PC-9 (cell line): ENCODE results near the gene EGFR. TPM values are rescaled to one million over a fixed set of nuclear protein-coding genes. Genes with fewer than 3 reads are reported as not detected.
A peak's percentile ranks its signal among the peaks of the same experiment; 100 is the strongest.

Source experiments
- BruUV-seq: library from RNA; stranded (reverse); fragments of 400-500 nt; replicated peaks from 2 replicates; lab custom pipeline; 2021; lab: Mats Ljungman, UMichigan
- CTCF ChIA-PET: fragments of 300-600 bp; sonication (Branson Sonifier 250); formaldehyde crosslinking; loops from one replicate; lab custom pipeline; 2022; ENCODE audit warnings: antibody characterized with exemption; lab: Charles Lee
- POLR2A ChIA-PET: fragments of 300-600 bp; sonication (Branson Sonifier 250); formaldehyde crosslinking; loops from one replicate; lab custom pipeline; 2022; ENCODE audit warnings: antibody characterized with exemption; ENCODE audit not compliant: unreplicated experiment; lab: Charles Lee
- DNase-seq, 2 experiments: peaks; one replicate each; pipeline versions ENCODE4 v3.0.0 to v3.0.0-alpha.2; 2015 to 2022; ENCODE audit warnings: mixed read lengths in 1 of 2
- H2AFZ ChIP-seq: fragments of 200-600 bp; sonication (generic); 2 replicates; pipeline ENCODE4 v1.8.1; 2017; ENCODE audit warnings: antibody characterized with exemption
- H3F3A ChIP-seq: fragments of 200-600 bp; sonication (generic); 2 replicates; pipeline ENCODE4 v1.8.1; 2017; ENCODE audit warnings: antibody characterized with exemption, mild to moderate bottlenecking, low read depth; ENCODE audit not compliant: insufficient read depth
- H3K27ac ChIP-seq: fragments of 200-600 bp; sonication (generic); 2 replicates; pipeline ENCODE4 v1.6.1; 2016; ENCODE audit warnings: mixed run types
- H3K27me3 ChIP-seq: fragments of 200-600 bp; sonication (generic); 2 replicates; pipeline ENCODE4 v1.6.1; 2016; ENCODE audit warnings: low read depth, mixed run types; ENCODE audit not compliant: insufficient read depth
- H3K36me3 ChIP-seq: fragments of 200-600 bp; sonication (generic); 2 replicates; pipeline ENCODE4 v1.6.1; 2016; ENCODE audit warnings: low read depth, mixed run types
- H3K4me1 ChIP-seq: fragments of 200-600 bp; sonication (generic); replicated peaks from 2 replicates; pipeline ENCODE4 v1.6.1; 2016; ENCODE audit warnings: mixed run types; ENCODE audit not compliant: insufficient read depth
- H3K4me2 ChIP-seq: fragments of 200-600 bp; sonication (generic); 2 replicates; pipeline ENCODE4 v1.6.1; 2017; ENCODE audit warnings: mixed run types
- H3K4me3 ChIP-seq: fragments of 200-600 bp; sonication (generic); 2 replicates; pipeline ENCODE4 v1.6.1; 2016; ENCODE audit warnings: mixed run types
- H3K79me2 ChIP-seq: fragments of 200-600 bp; sonication (generic); 2 replicates; pipeline ENCODE4 v1.6.1; 2017; ENCODE audit warnings: low read depth, mixed run types
- H3K9me2 ChIP-seq: fragments of 200-600 bp; sonication (generic); 2 replicates; pipeline ENCODE4 v1.8.1; 2017; ENCODE audit warnings: mild to moderate bottlenecking; ENCODE audit not compliant: insufficient read depth
- H3K9me3 ChIP-seq: fragments of 200-600 bp; sonication (generic); 2 replicates; pipeline ENCODE4 v1.8.1; 2016; ENCODE audit warnings: low read depth; ENCODE audit not compliant: insufficient read depth
- H4K20me1 ChIP-seq: fragments of 200-600 bp; sonication (generic); 2 replicates; pipeline ENCODE4 v1.8.1; 2017; ENCODE audit not compliant: insufficient read depth
- EZH2 ChIP-seq: fragments of 200-600 bp; sonication (generic); IDR thresholded peaks from 2 replicates; pipeline ENCODE4 v1.8.0; 2017; ENCODE audit warnings: antibody characterized with exemption, low read depth
- intact Hi-C: fragments of 100-400 bp; cut with micrococcal nuclease; formaldehyde crosslinking; loops from one replicate; pipeline ENCODE4 v1.10.0; 2022; ENCODE audit not compliant: unreplicated experiment
- total RNA-seq: library from RNA; stranded (reverse); gene quantifications from 2 replicates; pipeline ENCODE4 v1.2.3, GENCODE V29; 2021
- TF ChIP-seq, protein P1 (sequence below): fragments of 200-600 bp; sonication (generic); conservative IDR thresholded peaks from 2 replicates; pipeline ENCODE4 v1.6.1; 2017; ENCODE audit warnings: mixed run types, antibody characterized with exemption, mild to moderate bottlenecking, moderate library complexity

Gene EGFR
- total RNA-seq, 1 experiment from 2014 or later, result 342 TPM

GRCh38 chr7:55248526-55248925 is 229.7 kb downstream of the EGFR start:
- Histone ChIP-seq H3K79me2 (no peaks in the 10 kb centered on the region), H3K9me3 (no peaks in the 10 kb centered on the region), H3K4me2 (no peak overlapping the region), H3K4me1 (peaks cover 17% of the 10 kb centered on the region), H4K20me1 (no peaks in the 10 kb centered on the region), H3K27ac (no peak overlapping the region), H2AFZ (no peak overlapping the region), H3K9me2 (no peaks in the 10 kb centered on the region), H3F3A (0 out of 2 replicates have a peak, but pooled peaks cover 4% of the 10 kb centered on the region), H3K27me3 (no peaks in the 10 kb centered on the region), H3K4me3 (no peak overlapping the region), H3K36me3 (no peaks in the 10 kb centered on the region)
- ChIA-PET CTCF (interaction anchor here (0.8 kb wide), 1 partner anchor 33 kb away, joined by 3 read pairs; no protein-coding TSS in a partner anchor), POLR2A (no interaction called here)
- intact Hi-C loops, result no loop called here
- no peak for DNase-seq
- no TSS peak for BruUV-seq
- TF ChIP-seq, protein P1, sequence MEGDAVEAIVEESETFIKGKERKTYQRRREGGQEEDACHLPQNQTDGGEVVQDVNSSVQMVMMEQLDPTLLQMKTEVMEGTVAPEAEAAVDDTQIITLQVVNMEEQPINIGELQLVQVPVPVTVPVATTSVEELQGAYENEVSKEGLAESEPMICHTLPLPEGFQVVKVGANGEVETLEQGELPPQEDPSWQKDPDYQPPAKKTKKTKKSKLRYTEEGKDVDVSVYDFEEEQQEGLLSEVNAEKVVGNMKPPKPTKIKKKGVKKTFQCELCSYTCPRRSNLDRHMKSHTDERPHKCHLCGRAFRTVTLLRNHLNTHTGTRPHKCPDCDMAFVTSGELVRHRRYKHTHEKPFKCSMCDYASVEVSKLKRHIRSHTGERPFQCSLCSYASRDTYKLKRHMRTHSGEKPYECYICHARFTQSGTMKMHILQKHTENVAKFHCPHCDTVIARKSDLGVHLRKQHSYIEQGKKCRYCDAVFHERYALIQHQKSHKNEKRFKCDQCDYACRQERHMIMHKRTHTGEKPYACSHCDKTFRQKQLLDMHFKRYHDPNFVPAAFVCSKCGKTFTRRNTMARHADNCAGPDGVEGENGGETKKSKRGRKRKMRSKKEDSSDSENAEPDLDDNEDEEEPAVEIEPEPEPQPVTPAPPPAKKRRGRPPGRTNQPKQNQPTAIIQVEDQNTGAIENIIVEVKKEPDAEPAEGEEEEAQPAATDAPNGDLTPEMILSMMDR, result no peak
- TF ChIP-seq EZH2, result no peak

DNA sequence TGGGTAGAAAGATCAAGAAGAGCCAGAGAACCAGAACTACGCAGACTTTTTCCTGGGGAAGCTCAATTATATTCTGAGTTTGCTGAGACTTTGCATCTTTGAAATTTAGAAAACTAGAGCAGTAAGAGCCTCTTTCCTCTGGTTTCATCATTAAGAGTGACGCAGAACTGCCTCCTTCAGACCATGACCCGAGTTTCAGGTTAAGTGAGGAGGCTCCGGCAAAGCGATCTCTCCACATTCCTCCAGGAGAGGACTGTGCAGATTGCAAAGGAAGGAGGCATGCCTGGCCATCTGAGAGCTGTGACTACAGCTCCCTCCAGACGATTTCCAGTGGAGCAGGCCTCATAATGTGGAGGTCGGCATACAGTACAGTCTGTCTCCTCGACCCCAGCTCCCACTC is 230.5 kb downstream of the EGFR start:
- H3K79me2 ChIP-seq, result no peaks in the 10 kb centered on the region
- ChIA-PET CTCF (interaction anchor here (0.5 to 0.8 kb wide), 2 partner anchors 34 to 303 kb away, joined by 3 read pairs; no protein-coding TSS in a partner anchor), POLR2A (interaction anchor here (0.6 to 1.0 kb wide), 3 partner anchors 117 to 467 kb away, joined by 4 to 6 read pairs (median 4); no protein-coding TSS in a partner anchor)
- BruUV-seq, result no TSS peak
- peaks cover 18% of the 10 kb centered on the region for H3K4me1 ChIP-seq
- peak; percentile 58 to 63 for DNase-seq
- TF ChIP-seq, protein P1, result no peak
- TF ChIP-seq EZH2, result no peak
- H3K4me3 ChIP-seq, result no peak overlapping the region
- H3K9me2 ChIP-seq, result no peaks in the 10 kb centered on the region
- no peaks in the 10 kb centered on the region for H3K36me3 ChIP-seq
- 0 out of 2 replicates have a peak, but pooled peaks cover 4% of the 10 kb centered on the region for H3F3A ChIP-seq
- intact Hi-C loops, result no loop called here
- H2AFZ ChIP-seq, result peak overlapping the region; percentile 17; the same call in 1 of the 2 replicates
- H3K4me2 ChIP-seq, result no peak overlapping the region
- H4K20me1 ChIP-seq, result no peaks in the 10 kb centered on the region
- H3K9me3 ChIP-seq, result no peaks in the 10 kb centered on the region
- no peaks in the 10 kb centered on the region for H3K27me3 ChIP-seq
- no peak overlapping the region for H3K27ac ChIP-seq

DNA sequence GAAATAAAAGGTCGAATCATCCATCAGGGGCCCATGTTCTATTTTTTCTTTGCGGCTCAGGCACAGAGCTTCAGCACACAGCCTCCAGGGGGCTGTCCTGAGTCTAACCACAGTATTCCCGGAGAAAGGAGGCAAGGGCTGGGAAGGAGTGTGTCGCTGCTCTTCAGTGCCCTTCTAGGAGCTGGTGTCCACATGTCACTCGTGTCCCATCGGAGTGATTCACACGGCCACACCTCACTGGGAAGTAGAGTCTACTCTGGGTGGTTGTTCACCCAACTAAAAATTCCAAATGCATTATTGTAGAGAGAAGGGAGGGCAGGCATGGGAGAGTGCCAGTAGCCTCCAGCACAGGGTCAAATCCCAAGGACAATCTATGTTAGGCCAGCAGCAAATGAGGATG is 231.5 kb downstream of the EGFR start:
- no peak for TF ChIP-seq EZH2
- TF ChIP-seq, protein P1, result peak; percentile 67
- no peaks in the 10 kb centered on the region for H4K20me1 ChIP-seq
- H3K27ac ChIP-seq, result no peak overlapping the region
- no peaks in the 10 kb centered on the region for H3K9me3 ChIP-seq
- intact Hi-C loops, result no loop called here
- H3F3A ChIP-seq, result 0 out of 2 replicates have a peak, but pooled peaks cover 4% of the 10 kb centered on the region
- ChIA-PET POLR2A (interaction anchor here (0.6 kb wide), 1 partner anchor 230 kb away, joined by 3 read pairs; no protein-coding TSS in a partner anchor), CTCF (no interaction called here)
- H3K79me2 ChIP-seq, result no peaks in the 10 kb centered on the region
- no TSS peak for BruUV-seq
- peaks cover 19% of the 10 kb centered on the region for H3K4me1 ChIP-seq
- H3K4me2 ChIP-seq, result no peak overlapping the region
- no peak overlapping the region for H3K4me3 ChIP-seq
- no peaks in the 10 kb centered on the region for H3K36me3 ChIP-seq
- no peak for DNase-seq
- H3K9me2 ChIP-seq, result no peaks in the 10 kb centered on the region
- H2AFZ ChIP-seq, result no peak overlapping the region
- H3K27me3 ChIP-seq, result no peaks in the 10 kb centered on the region
